NCI-H226 (cell line): Measurements from ENCODE around the gene CHPF.

Experiments
- DNase-seq: peaks from one replicate; pipeline ENCODE4 v3.0.0-alpha.2; 2015

CHPF gene

DNA sequence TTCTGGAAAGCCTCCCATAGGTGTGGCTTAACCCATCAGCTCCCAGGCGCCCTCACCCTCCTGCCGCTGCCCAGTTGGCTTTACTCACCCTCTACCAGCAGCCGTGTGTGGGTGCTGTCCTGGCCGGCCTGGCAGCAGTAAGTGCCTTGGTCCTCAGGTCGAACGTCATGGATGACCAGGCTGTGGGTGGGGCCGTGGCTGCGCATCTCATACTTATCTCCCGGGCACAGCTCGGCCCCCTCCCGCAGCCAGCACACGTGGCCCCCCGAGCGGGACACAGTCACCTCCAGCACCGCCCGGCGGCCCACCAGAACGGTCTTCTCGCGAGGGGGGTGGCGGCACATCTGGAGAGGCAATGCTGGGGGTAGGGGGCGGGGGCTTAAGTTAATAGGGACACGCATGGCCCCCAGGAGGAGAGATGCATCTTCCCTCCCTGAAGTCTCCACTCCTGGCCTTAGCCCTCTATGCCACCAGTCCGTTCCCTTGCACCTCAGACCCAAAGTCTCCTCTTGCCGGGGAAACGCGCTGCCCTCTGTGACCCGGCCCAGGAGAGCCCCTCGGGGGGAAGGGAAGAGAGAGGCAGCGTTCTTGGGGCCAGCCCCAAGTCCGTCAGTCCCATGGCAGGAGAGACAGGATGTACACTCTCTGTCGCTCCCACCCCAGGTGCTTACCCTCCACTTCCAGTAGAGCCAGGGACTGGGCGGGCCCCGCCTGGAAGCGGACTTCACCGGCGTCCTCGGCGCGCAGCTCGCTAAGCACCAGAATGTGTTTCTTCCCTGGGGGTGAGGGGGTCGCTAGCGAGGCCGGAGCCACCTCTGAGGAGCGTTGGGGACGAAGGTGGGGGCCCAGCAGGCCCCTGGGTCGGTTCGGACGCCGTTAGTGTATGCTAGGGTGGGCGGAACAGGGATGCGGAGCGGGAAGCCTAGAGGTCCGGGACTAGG, 8.1 kb upstream of the CHPF start:
- DNase-seq, result peak; percentile 86

DNA sequence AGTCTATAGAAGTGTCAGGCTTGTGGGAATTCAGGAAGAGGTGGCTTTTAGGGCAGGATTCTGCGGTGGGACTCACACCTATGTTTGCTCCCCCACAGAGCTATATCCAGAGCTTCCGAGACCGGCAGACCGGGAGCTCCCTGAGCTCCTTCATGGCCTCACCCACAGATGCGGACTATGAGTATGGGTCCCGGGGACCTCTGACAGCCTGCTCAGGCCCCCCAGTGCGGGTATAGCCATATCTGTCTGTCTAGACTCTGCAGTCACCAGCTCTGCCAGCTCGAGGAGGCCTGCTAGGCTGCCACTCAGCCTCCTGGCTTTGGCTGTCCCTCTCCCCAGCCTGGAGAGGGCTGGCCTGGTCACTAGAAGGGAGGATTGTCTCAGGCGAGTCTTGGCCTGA, 6.0 kb upstream of the CHPF start:
- no peak for DNase-seq

DNA sequence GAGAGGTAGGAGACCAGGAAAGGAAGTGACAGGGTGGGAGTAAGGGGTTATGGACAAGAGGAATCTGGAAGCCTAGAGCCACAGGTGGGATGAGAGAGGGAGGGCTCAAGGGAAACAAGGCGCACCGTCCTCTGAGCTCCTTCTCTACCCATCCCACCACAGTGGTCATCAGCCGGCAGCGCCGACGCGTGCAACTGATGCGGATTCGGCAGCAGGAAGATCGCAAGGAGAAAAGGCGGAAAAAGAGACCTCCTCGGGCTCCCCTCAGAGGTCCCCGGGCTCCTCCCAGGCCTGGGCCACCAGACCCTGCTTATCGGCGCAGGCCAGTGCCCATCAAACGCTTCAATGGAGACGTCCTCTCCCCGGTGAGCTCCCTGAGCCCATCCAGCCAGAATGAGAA, 5.4 kb upstream of the CHPF start:
- DNase-seq, result no peak

DNA sequence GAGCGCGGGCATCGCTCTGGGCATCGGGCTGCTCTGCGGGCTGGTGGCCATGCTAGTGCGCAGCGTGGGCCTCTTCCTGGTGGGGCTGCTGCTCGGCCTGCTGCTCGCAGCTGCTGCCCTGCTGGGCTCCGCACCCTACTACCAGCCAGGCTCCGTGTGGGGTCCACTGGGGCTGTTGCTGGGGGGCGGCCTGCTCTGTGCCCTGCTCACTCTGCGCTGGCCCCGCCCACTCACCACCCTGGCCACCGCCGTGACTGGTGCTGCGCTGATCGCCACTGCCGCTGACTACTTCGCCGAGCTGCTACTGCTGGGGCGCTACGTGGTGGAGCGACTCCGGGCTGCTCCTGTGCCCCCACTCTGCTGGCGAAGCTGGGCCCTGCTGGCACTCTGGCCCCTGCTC, 4.0 kb upstream of the CHPF start:
- no peak for DNase-seq

DNA sequence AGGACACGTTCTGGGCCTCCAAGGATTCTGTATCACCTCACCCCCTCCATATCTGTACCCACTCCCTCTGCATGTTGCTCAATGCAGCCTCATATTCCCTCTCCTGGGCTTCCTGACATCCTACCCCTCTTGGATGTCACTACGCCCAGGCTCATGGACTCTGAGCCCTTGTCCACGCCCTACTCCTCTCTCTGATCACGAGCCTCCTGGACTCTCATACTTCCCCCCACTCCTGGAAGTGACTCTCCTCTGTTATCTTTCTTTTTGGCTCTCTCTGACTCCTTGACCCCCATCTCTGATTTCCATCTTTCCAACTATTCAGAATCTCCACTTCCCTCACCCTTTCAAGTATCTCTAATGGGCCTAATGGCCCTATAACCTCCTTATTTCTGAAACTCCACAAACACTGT, 2.3 kb upstream of the CHPF start:
- DNase-seq, result no peak

DNA sequence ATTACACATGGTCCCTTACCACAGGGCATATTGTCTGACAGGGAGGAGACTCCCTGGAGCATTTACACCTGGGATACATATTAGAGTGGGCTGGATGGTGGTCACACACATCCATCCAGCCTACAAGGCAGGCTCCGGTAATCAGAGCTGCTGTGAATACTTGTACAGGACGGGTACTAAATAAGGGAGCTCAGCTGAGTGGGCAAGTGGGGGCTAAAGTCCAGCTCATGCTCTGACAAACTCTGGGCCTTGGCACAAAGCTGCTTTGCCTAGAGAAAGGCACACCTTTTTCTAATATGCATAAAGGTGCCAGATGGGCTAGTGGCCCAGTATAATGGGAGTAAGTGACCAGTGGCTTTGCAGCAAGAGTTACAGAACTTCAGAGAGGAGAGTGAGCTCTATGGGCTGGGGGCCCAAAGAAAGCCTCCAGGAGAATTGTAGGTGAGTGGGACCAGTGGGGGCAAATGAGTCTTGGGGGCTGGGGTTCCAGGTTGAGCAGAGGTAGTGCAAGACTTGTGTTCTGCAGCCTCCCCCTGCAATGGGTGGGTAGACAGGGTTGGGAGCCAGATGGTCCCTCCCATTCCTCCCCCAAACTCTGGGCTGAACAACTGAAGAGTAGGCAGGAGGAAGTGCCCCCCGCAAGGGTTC, 1.8 kb upstream of the CHPF start:
- DNase-seq, result no peak

DNA sequence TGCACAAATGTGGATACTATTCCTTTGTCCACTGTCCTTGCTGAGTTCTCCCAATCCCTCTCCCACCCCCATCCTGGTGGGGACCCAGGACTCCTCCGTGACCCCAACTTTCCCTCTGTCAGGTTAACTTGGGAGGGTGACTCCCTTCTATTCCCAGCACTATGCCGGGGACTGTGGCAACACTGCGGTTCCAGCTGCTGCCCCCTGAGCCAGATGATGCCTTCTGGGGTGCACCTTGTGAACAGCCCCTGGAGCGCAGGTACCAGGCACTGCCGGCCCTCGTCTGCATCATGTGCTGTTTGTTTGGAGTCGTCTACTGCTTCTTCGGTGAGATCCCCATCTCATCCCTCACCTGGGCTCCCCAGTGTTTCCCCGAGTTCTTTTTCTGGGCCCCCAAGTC, 958 bp upstream of the CHPF start:
- DNase-seq, result no peak

DNA sequence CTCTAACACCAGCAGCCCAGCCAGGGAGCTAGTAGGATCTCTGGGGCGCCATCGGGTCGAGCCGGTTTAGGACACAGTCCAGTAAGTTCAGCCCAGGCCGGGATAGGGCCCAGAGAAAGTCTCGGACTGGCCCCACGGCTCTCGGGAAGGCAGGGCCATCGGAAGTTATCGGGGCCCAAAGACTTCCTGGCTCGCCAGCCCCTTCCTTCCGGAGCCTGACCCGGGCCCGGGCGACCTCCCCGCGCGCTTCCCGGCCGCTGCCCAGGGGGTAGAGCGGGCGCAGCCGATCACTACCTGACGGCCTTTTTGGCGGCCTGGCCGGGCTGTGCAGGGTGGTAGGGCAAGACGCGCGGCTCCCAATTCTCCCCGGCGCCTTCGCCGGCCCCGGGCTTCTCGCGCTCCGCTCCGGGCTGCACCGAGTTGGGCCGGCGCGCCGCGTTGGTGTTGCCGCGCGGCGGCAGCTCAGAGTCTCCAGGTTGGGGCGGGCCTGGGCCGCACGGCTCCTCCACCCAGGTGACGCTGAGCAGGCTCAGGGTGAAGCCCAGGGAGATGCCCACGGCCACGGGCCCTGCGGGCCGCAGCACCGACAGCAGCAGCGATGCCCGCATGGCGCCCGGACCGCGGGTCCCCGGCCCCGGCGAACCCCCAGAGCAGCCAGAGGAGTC, 546 bp downstream of the CHPF start:
- DNase-seq, result peak; percentile 17

DNA sequence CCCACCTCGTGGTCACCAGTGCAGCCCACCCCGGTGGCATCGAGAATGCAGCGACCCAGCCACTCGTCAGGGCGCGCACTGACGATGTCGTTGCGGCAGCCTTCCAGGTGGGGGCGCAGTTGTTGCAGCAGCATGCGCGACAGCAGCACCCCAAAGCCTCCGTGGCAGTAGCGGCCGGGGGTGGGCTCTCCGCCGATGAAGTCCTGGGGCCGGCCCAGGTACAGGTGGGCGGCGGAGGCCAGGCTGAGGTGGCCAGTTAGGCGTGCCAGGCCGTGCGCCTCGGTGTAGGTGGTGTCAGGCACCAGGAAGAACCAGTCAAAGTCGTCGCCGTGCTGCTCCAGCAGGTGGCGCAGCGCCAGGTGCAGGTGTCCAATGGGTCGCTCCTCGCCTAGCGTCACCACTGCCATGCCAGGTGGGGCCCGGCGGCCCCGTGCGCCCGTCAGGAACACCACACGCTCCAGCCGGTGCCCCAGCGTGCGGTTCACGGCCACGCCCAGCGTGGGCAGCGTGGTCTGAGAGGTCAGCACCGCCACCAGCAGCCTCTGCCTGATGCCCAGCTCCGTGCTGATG, 1.9 kb downstream of the CHPF start:
- DNase-seq, result peak; percentile 55

DNA sequence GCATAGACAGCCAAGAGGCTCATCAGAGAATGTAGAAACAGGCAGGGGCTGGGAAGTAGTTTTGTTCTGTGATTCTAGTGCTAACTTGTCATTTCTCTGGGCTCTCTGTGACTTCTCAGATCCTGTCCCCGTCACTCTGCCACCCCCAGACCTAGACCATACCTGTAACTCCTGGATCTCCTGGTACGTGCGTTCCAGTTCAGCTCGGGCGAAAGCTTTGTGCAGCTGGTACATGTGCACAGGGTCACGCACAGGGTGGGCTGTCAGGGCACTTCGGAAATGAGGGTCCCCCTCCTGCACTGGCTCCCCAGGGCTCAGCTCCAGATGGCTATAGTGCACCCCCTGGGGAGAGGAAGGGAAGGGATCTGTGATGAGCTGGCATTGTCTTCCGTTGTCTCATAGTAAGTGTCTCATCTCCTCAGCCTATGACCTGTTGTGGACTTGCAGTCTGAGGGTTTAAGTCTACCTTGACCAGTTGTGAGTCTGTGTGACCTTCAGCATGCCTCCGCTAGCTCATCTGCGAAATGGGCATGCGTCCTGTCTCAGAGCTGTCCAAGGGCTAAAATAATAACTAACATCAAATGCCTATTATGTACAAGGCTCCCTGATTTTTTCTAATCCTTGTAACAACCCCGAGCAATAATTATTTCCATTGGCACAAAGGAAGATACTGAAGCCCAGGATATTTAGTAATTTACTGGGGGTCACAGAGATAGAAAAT, 2.7 kb downstream of the CHPF start:
- DNase-seq, result no peak

DNA sequence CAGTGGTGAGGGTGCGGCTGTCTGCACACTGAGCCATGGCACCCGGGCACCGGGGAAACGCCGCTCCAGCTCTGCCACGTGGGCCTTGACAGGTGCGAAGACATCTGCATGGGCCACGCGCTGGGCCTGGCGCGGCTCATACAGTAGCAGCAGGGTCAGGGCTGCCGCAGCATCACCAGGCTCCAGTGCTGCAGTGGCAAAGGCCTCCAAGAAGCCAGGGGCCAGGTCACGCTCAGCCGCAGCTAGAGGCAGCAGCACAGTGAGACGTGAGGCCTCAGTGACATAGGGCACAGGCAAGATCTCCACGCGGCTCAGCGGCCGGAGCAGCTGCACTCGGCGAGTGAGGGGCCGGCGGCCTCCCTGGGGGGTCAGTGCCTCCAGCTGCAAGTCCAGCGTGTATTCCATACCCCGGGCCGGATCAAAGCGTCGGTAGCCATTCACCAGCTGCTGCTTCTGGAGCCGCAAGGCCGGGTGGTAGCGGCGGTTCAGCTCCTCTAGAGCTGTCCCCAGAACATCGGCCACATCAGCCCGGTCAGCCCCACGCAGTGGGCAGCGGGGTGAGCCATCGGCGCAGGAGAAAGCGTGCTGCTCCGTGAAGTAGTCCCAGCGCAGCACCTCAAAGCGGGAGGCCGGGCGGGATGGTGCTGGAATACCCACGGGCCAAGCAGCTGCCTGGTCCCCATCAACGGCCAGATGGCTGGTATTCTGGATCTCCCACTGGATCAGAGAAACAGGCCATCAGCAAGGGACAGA, 3.5 kb downstream of the CHPF start:
- DNase-seq, result no peak

DNA sequence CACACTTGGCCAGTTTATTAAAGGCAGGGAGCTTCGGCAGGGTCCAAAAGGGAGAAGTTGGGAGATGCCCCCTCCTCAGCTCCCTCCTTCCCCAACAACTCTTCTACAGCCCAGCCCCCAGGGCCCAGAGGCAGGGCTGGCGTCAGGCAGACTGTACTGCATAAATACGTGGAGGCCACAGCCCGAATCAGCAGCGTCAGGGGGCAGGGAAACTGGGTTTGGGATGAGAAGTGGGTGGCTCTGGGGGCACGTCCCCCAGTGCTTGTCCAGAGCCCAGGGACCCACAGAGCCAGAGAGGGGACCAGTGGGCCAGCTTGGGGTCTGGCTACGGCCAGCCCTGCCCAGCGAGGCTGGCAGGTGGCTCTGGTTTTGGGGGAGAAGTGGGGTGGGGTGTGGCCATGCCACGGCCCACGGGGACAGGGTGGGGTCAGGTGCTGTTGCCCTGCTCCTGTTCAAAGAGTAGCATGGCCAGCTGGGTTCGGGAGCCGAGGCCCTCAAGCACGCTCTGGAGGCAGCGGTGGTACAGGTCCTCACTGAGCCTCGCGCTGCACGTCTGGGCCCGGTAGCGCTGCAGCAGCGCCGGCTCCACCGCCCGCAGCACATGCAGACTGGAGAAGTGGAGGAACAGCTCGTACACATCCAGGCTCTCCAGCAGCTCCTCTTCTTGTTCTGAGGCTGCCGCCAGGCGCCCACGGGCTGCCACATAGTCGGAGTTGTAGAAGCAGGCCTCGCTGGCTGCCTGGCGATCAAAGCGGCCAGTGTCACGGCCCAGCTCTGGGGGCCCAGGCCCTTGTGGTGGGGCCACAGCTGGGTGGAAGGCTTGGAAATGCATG, 4.4 kb downstream of the CHPF start:
- no peak for DNase-seq

DNA sequence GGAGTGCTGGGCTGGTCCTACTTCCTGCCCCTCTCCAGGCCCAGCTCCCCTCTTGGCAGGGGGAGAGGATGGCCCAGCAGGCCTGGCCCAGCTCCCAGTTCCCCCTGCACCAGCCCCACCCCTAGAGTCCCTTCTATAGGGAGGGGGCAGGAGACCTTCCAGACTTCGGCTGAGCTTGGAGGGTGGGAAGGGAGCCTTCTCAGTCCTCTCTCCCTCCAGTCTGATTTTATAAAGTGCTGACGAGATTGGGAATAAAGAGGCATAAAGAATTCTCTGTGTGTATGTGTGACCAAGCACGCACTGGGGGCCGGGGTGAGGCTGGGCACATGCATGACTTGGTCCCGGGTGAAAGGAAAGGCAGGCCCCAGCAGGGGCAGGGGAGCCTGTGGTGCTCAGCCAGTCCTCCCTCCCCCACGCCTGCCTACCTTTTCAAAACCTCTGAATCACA, 5.1 kb downstream of the CHPF start:
- DNase-seq, result no peak

DNA sequence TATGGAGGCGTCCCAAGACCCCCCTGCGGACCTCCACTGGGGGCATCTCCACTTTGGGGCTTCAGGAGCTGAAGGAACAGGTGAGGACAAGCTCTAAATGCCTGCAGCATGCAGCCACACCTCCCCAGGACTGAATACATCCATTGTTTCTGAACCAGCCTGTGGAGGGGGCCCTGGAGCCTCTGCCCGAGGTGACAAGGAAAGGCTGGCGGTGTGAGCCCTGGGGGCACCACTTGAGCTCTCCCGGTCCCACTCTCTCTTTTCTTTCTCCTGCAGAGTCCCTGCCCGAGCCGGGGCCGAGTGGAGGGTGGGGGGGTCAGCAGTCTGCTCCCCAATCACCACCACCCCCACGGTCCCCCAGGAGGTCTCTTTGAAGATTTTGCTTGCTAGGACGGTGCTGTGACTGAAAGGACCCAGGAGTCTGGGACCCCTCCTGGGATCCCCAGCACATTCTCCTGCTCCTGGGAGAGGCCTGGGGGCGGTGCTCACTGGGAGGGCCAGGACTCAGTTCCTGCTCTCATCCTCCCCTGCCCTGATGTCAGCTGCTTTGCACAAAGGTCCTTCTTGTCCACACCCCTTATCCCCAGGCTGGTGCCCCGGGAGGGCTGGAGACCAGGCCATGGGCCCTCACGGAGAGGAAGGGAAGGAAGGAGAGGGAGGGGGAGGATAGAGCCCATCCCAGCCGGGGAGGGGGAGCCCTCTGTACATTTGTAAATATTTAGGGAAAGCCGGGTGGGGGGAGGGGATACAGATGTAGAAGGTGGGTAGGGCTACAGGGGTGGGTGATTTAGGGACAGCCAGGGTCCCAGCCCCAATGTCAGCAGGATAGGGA, 5.7 kb downstream of the CHPF start:
- no peak for DNase-seq

DNA sequence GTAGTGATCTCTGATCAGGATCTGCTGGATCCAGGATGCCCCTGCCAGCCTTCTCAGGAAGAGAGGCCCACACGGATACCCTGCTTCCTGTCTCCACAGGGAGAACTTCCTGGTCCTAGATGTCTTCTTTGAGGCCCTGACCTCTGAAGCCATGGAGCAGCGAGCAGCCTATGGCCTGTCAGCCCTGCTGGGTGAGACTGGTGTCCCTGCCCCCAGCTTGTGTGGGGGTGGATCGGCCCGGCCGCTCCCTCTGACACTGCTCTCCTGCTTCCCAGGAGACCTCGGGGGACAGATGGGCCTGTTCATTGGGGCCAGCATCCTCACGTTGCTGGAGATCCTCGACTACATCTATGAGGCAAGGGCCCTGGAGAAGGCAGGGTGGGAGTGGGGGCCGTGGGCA, 6.6 kb downstream of the CHPF start:
- no peak for DNase-seq

DNA sequence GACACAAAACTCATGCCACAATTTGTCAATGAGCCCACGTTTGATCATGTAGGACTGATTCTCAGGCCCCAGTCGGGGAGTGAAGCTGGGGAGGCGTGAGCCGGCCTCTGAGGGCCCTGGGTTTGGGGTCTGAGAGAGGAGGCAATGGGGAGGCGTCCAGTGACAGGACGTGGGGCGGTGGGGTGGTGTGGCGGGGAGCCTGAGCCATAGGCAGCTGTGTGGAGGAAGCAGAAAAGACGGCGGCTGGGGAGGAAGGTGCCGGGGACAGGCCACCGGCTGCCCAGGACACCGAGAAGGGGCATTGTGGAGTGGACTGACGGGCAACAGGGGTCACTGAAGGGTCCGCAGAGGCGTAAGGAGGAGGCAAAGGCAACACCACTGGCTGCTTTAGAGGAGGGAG, 7.2 kb downstream of the CHPF start:
- DNase-seq, result no peak

DNA sequence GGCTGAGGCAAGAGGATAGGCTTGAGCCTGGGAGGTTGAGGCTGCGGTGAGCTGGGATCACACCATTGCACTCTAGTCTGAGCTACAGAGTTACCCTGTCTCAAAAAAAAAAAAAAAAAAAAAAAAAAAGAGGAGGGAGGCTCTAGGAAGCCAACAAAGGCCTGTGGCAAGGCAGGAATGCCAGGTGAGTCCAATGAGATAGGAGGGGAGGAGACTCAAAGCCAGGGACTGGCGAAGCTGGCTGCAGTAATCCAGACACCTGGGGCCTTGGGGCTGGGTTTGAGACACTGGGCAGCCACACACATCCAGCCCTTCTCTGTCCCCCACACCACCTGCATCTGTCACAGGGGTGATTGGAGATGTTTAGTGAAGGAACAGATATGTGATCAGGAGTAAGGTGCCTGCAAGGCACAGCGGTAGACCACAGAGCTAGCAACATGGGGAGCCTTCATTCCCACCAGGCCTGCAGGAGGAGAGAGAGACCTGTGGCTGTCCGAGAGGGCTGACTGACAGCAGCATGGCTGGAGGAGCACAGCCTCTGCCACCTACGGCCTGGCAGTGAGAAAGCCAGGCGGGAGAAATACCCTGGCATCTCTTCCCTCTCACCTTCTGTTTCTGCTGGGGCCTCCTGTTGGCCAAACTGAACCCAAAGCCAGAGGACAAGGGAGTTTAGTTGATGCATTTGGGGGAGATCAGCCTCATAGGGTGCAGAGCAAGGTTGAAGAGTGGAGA, 9.5 kb downstream of the CHPF start:
- no peak for DNase-seq

DNA sequence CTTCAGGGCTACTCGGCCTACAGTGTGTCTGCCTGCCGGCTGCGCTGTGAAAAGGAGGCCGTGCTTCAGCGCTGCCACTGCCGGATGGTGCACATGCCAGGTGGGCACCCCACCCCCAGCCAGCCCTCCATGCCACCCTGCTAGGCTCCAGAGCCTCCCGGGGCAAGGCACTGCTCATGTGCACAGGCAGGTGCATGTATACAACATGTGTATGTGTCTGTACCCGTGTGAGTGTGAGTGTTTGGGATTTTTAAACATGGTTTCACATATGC, 11.3 kb downstream of the CHPF start:
- no peak for DNase-seq

DNA sequence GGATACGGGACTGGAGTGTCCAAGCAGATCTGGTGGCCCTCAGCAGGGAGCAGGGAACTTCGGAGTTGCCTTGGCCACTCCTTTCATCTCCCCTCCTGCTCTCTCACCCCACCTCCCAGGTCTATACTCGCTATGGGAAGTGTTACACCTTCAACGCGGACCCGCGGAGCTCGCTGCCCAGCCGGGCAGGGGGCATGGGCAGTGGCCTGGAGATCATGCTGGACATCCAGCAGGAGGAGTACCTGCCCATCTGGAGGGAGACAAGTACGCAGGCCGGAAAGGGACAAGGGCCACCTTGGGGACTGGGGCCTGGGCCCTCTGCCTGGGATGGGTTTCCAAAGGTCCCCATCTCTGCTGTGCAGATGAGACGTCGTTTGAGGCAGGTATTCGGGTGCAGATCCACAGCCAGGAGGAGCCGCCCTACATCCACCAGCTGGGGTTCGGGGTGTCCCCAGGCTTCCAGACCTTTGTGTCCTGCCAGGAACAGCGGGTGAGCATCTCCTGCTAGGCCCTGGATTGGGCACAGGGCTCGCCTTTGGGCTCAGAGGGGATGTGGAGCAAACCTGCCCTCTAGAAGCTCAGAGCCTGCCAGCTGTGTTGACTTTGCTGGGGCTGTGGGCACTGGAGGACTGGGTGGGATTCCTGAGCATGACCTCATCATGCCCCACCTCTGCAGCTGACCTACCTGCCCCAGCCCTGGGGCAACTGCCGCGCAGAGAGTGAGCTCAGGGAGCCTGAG, 11.8 kb downstream of the CHPF start:
- no peak for DNase-seq
